Measurements from ENCODE around the gene SPTBN4.

The SPTBN4 gene

DNA sequence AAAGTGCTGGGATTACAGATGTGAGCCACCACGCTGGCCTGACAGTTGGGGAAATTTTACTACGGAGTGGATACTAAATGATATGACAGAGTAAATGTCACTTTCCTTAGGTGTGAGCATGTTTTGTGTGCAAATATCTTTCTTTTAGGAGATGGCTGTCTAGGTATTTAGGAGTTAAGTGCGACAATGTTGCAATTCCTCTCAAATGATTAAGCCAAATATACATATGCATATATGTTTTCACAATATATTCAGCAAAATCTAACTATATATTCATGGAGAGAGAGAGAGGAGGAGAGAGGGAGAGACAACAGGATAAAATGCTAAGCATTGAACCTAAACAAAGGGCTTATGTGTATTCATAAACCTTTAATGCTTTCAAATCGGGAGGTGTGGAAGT is 17.3 kb upstream of the SPTBN4 start:
- no peak overlapping the region for H3K27ac ChIP-seq (ENCODE audit: extremely low read depth, low read depth, low read length)
- H3K4me3 ChIP-seq (ENCODE audit: low read depth, low read length), result no peak overlapping the region
- ChIA-PET CTCF (interaction anchor here (0.6 to 1.2 kb wide), 2 partner anchors 15 to 606 kb away, joined by 3 to 5 read pairs; no protein-coding TSS in a partner anchor), POLR2A (interaction anchor here (1.4 kb wide), 1 partner anchor 28 kb away, joined by 3 read pairs; no protein-coding TSS in a partner anchor)
- no peaks in the 10 kb centered on the region; the same call in 1 of the 2 replicates for H3K9me3 ChIP-seq (ENCODE audit: control insufficient read depth, insufficient read depth, low read depth, low read length)
- H3K36me3 ChIP-seq (ENCODE audit: control insufficient read depth in 2 of 2, insufficient read depth in 1 of 2, low read length in 2 of 2), result peaks cover 11 to 20% of the 10 kb centered on the region in 2 experiments; a peak in 2 of 3 replicates
- H3K4me1 ChIP-seq (ENCODE audit: control insufficient read depth, insufficient read depth, low read length), result peaks cover 8% of the 10 kb centered on the region
- no peak for TF ChIP-seq ZNF398 (tag by site-specific recombination; IDR thresholded peaks at IDR 0.05)
- TF ChIP-seq ZNF26 (tag by site-specific recombination; IDR thresholded peaks at IDR 0.05), result peak; percentile 93

DNA sequence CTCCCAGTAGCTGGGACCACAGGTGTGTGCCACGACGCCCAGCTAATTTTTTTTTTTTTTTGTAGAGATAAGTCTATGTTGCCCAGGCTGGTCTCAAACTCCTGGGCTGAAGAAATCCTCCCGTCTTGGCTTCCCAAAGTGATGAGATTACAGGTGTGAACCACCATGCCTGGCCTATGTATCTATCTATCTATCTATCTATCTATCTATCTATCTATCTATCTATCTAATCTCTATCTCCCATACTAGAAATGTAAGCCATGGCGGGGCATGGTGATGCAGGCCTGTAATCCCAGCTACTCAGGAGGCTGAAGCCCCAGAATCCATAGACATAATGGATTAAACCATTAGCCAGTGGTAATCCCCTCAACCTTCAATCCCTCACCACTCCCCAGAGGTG is 16.1 kb upstream of the SPTBN4 start:
- H3K4me1 ChIP-seq (ENCODE audit: control insufficient read depth, insufficient read depth, low read length), result peaks cover 3% of the 10 kb centered on the region; the same call in 1 of the 2 replicates
- TF ChIP-seq ZNF514 (tag by site-specific recombination; IDR thresholded peaks at IDR 0.05), result no peak
- no peak for TF ChIP-seq HOXC10 (CRISPR knock-in tag; IDR thresholded peaks at IDR 0.05)
- TF ChIP-seq SCRT1 (tag by site-specific recombination; IDR thresholded peaks at IDR 0.05; ENCODE audit: borderline replicate concordance), result 0 out of 2 replicates have a peak, but pooled peaks have one; percentile 25
- TF ChIP-seq, protein P1, sequence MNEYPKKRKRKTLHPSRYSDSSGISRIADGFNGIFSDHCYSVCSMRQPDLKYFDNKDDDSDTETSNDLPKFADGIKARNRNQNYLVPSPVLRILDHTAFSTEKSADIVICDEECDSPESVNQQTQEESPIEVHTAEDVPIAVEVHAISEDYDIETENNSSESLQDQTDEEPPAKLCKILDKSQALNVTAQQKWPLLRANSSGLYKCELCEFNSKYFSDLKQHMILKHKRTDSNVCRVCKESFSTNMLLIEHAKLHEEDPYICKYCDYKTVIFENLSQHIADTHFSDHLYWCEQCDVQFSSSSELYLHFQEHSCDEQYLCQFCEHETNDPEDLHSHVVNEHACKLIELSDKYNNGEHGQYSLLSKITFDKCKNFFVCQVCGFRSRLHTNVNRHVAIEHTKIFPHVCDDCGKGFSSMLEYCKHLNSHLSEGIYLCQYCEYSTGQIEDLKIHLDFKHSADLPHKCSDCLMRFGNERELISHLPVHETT (tag by site-specific recombination; IDR thresholded peaks at IDR 0.05), result no peak
- no peak for TF ChIP-seq ZNF600 (tag by site-specific recombination; IDR thresholded peaks at IDR 0.05)
- ChIA-PET CTCF (interaction anchor here (0.5 to 7.1 kb wide), 3 partner anchors 14 to 153 kb away, joined by 3 to 98 read pairs (median 3); partner anchors contain the start of gene BLVRB), POLR2A (no interaction called here)
- H3K27ac ChIP-seq (ENCODE audit: extremely low read depth, low read depth, low read length), result no peak overlapping the region
- no peaks in the 10 kb centered on the region; the same call in 1 of the 2 replicates for H3K9me3 ChIP-seq (ENCODE audit: control insufficient read depth, insufficient read depth, low read depth, low read length)
- H3K4me3 ChIP-seq (ENCODE audit: low read depth, low read length), result no peak overlapping the region
- H3K36me3 ChIP-seq (ENCODE audit: control insufficient read depth in 2 of 2, insufficient read depth in 1 of 2, low read length in 2 of 2), result peaks cover 15 to 20% of the 10 kb centered on the region in 2 experiments; a peak in 2 of 3 replicates

GRCh38 chr19:40452016-40452415 is 14.8 kb upstream of the SPTBN4 start:
- Histone ChIP-seq H3K9me3 (ENCODE audit: control insufficient read depth, insufficient read depth, low read depth, low read length) (no peaks in the 10 kb centered on the region; the same call in 1 of the 2 replicates), H3K36me3 (ENCODE audit: control insufficient read depth in 2 of 2, insufficient read depth in 1 of 2, low read length in 2 of 2) (peaks cover 20 to 21% of the 10 kb centered on the region in 2 experiments; a peak in 2 of 3 replicates), H3K4me3 (ENCODE audit: low read depth, low read length) (no peak overlapping the region), H3K4me1 (ENCODE audit: control insufficient read depth, insufficient read depth, low read length) (no peaks in the 10 kb centered on the region), H3K27ac (ENCODE audit: extremely low read depth, low read depth, low read length) (no peak overlapping the region)
- ChIA-PET POLR2A (interaction anchor here (0.7 to 5.1 kb wide), 4 partner anchors 8 to 31 kb away, joined by 3 to 34 read pairs (median 12); partner anchors contain the start of genes BLVRB and SERTAD3), CTCF (interaction anchor here (0.6 to 7.1 kb wide), 5 partner anchors 12 to 147 kb away, joined by 3 to 98 read pairs (median 3); partner anchors contain the start of gene BLVRB)
- TF ChIP-seq ZNF175 (tag by site-specific recombination; IDR thresholded peaks at IDR 0.05) (no peak), ZFHX2 (tag by site-specific recombination; conservative IDR thresholded peaks at IDR 0.05) (0 out of 2 replicates have a peak, but pooled peaks have one; percentile 29), ZNF600 (tag by site-specific recombination; IDR thresholded peaks at IDR 0.05) (peak; percentile 47; the same call in 1 of the 2 replicates)
- TF ChIP-seq, protein P2, sequence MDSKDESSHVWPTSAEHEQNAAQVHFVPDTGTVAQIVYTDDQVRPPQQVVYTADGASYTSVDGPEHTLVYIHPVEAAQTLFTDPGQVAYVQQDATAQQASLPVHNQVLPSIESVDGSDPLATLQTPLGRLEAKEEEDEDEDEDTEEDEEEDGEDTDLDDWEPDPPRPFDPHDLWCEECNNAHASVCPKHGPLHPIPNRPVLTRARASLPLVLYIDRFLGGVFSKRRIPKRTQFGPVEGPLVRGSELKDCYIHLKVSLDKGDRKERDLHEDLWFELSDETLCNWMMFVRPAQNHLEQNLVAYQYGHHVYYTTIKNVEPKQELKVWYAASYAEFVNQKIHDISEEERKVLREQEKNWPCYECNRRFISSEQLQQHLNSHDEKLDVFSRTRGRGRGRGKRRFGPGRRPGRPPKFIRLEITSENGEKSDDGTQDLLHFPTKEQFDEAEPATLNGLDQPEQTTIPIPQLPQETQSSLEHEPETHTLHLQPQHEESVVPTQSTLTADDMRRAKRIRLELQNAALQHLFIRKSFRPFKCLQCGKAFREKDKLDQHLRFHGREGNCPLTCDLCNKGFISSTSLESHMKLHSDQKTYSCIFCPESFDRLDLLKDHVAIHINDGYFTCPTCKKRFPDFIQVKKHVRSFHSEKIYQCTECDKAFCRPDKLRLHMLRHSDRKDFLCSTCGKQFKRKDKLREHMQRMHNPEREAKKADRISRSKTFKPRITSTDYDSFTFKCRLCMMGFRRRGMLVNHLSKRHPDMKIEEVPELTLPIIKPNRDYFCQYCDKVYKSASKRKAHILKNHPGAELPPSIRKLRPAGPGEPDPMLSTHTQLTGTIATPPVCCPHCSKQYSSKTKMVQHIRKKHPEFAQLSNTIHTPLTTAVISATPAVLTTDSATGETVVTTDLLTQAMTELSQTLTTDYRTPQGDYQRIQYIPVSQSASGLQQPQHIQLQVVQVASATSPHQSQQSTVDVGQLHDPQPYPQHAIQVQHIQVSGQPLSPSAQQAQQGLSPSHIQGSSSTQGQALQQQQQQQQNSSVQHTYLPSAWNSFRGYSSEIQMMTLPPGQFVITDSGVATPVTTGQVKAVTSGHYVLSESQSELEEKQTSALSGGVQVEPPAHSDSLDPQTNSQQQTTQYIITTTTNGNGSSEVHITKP (tag by site-specific recombination; IDR thresholded peaks at IDR 0.05), result 0 out of 2 replicates have a peak, but pooled peaks have one; percentile 13

Data from HEK293 (cell line).